ENCODE measurements around the gene MAPK1.
"Not testable (repeated sequence)": the region's sequence is repeated elsewhere in the genome, so short reads cannot be mapped to it uniquely, and the experiment has no call there.

The MAPK1 gene

DNA sequence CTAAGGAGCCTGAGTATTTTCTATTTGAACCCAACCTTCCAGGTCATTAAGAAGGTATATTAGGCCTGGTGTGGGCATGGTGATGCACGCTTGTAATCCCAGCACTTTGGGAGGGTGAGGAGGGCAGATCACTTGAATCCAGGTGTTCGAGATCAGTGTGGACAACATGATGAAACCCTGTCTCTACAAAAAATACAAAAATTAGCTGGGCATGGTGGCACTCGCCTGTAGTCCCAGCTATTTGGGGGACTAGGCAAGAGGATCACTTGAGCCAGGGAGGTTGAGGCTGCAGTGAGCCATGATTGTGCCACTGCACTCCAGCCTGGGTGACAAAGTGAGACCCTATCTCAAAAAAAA is 50.0 kb downstream of the MAPK1 start:
- not testable (repeated sequence) for DNase-seq

DNA sequence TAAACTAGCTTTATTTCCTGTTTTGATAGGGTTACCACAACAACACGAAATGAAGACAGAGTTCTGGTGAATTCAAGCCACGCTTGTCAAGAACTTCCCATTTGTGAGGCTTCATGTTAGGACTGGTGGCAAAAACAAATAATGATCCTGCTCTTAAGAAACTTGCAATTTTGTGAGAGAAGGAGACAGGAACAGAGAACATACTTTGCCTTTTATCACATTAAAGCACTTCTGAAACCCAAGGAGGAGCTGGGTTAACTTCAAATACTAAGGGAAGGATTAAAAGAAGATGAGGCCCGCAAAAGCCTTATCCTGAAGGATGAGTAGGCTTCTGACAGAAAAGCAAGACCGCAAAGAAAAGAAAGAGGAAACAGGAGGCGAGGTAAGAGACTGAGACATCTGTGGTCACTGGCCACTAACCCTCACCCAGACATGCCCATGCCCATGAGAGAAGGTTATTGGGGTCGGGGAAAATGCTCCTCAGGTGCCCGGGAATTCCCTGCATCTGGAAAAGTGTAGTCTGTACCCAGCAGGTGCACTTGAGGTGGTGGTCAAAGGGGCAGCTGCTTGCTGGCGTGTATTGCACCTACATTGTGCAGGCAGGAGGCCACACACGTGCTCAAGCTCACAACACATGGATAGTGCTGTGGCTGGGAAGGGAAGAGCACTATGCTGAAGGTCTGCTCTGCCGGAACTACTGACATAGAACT is 50.5 kb downstream of the MAPK1 start:
- no peak for DNase-seq

GRCh38 chr22:21816472-21816786 is 51.0 kb downstream of the MAPK1 start:
- DNase-seq, result no peak

- DNase-seq, result no peak
These were observed 51.5 kb downstream of the MAPK1 start for GRCh38 chr22:21815958-21816357.

- no peak for DNase-seq
These were observed 52.1 kb downstream of the MAPK1 start for GRCh38 chr22:21815357-21815756.

DNA sequence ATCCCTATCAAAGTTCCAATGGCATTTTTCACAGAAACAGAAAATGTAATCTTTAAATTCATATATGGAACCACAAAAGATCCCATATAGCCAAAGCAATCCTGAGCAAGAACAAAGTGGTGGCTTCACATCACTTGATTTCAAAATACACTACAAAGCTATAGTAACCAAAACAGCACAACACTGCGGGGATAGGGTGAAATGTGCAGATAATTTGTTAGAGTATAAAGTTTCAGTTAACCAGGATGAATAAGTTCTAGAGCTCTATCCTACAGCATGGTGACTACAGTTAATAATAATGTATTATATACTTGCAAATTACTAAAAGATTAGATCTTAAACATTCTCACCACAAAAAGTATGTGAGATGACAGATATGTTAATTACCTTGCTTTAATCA is 55.5 kb downstream of the MAPK1 start:
- DNase-seq, result no peak

DNA sequence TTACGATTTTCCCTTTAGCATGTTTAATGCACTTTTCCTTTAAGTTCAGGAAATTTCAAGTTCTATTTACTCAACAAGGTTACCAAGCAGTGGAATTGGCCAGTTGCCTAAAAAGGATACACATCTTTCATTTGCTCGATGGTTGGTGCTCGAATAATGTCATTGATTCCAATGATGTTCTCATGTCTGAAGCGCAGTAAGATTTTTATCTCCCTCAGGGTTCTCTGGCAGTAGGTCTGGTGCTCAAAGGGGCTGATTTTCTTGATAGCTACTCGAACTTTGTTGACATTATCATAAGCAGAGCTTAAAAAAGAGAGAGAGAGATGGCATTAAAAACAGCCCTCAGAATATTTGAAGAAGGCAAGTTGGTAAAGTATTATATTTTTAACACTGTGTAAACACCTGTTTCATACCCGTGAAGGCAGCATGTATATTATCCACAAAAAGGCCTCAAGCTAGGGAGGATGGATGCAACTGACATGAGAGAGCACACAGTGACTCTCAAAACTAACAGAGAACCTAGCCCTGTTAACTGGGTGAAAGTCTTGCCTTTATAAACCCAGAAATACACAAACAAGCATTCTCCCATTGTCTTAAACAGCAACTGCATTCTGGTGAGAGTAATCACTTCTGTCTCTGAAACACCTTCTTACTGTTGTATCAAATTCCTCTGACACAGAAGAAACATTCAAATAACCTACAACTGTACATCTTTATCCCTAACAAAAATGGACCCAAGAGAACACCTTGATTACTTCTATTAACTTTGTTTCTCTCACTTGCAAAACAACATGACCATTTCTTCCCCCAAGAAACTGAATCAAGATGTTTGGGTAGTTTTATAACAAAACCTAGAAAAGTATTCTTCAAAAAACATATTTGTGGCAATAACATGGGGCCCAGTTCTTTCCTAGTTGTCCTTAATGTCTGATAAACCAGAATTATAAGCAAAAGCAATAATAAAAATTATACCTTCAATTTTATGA is 59.6 kb downstream of the MAPK1 start:
- DNase-seq, result no peak

DNA sequence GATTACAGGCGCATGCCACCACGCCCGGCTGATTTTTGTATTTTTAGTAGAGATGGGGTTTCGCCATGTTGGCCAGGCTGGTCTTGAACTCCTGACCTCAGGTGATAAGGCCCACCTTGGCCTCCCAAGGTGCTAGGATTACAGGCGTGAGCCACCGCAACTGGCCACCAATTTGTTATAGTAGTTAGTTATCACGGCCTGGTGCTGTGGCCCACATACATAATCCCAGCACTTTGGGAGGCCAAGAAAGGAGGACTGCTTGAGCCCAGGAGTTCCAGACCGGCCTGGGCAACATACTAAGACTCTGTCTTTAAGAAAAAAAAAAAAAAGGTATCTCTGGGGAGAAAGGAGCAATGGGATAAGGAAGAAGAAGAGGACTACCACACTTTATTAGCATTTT is 62.1 kb downstream of the MAPK1 start:
- DNase-seq, result not testable (repeated sequence)

GRCh38 chr22:21803811-21804249 is 63.6 kb downstream of the MAPK1 start:
- no peak for DNase-seq

DNA sequence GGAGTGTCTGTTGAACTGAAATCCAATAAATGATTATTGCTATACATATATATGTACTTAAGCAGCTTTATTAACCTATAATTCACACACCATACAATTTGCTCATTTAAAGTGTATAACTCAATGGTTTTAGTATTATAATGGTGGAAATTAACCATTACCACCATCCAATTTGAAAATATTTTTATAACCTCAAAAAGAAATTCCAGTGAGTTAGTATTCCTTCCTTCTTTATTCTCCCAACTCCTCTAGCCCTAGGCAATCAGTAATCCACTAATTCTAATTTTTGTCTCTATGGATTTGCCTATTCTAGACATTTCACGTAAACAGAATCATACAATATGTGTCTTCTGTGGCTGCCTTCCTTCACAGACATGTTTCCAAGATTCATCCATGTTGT is 64.8 kb downstream of the MAPK1 start:
- DNase-seq, result no peak

GRCh38 chr22:21802056-21802455 is 65.4 kb downstream of the MAPK1 start:
- DNase-seq, result no peak

DNA sequence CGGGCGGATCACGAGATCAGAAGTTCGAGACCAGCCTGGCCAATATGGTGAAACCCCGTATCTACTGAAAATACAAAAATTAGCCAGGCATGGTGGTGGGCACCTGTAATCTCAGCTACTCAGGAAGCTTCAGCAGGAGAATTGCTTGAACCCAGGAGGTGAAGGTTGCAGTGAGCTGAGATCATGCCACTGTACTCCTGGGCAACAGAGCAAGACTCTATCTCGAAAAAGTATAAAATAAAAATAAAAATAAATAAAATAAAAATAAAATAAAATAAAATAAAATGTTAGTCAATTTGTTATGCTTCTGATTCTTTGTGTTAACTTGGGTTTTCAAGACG is 66.2 kb downstream of the MAPK1 start:
- not testable (repeated sequence) for DNase-seq

GRCh38 chr22:21800552-21801303 is 66.7 kb downstream of the MAPK1 start:
- no peak for DNase-seq

DNA sequence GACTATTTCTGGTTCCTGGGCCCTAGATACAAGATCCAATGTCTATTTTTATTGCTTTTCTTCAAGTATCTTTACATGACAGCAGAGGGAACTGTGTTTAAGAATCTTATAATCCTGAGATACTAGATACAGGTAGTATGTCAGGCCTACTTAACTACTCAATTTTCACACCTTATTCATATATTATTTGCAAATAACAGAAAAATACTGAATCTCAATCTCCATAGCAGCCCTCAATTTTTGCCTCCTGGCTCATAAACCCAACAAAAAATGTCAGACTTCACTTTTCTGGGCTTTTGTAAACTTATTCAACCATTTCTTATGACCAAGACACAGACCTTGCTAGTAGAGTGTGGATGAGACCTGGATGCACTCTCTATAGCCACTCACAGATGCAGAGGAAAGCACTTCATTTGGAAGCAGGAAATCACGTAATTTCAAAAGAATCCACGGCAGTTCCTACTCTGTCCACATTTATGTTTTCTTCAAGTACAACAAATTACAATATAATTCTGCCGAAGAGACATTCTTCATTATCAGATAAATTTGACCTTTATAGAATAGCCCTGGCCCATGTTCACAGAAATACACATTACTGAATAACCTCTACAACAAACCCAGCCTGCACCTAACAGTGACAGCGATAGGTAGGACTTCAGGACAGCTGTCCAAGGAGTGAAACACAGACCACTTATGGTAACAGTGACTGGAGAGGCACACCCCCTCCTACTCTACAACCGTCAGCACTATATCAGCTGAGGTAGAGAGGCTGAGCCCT is 69.8 kb downstream of the MAPK1 start:
- DNase-seq, result no peak

GRCh38 chr22:21796863-21797262 is 70.6 kb downstream of the MAPK1 start:
- no peak for DNase-seq

DNA sequence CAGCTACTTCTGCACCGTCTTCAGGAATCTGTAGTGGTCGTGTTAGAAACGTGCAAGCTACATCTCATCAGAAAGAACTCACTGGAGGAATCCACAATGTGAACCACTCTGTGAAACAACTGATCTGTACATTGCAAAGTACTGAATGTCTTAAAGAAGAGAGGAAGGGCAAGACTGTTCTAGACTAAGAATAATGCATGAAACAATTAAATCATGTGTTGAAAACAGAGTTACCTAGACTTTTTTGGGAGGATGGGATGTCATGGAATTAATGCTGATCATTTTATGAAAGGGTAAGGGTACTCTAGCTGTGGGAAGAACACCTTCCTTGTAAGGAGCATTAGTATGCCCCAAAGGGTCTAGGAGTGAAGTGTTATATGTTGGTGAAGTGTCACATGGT is 71.2 kb downstream of the MAPK1 start:
- no peak for DNase-seq

GRCh38 chr22:21793716-21794115 is 73.7 kb downstream of the MAPK1 start:
- DNase-seq, result not testable (repeated sequence)

- DNase-seq, result no peak
These were observed 75.5 kb downstream of the MAPK1 start for GRCh38 chr22:21791635-21792625.

DNA sequence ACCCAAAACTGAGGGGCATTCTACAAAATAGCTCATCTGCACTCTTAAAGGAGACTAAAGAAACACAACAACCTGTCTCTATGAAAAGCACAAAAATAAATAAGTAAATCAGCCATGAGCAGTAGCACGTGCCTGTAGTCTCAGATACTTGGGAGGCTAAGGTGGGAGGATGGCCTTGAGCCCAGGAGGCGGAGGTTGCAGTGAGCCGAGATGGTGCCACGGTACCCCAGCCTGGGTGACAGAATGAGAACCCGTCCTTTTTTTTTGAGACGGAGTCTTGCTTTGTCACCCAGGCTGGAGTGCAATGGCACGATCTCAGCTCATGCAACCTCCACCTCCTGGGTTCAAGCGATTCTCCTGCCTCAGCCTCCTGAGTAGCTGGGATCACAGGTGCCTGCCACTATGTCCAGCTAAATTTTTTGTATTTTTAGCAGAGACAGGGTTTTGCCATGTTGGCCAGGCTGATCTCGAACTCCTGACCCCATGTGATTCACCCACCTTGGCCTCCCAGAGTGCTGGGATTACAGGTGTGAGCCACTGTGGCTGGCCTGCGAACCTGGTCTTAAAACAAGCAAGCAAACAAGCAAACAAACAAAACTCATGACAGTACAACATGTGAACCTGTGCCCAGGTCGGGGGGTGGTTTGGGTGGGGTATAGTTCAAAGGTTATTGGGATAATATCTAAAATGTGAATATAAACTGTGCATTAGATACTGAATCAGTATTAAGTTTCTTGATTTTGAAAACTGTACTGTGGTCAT is 76.4 kb downstream of the MAPK1 start:
- not testable (repeated sequence) for DNase-seq

GRCh38 chr22:21790359-21790758 is 77.1 kb downstream of the MAPK1 start:
- DNase-seq, result no peak

GRCh38 chr22:21787565-21787964 is 79.9 kb downstream of the MAPK1 start:
- not testable (repeated sequence) for DNase-seq
